Myocyte (in vitro differentiated cells): ENCODE measurements around the gene ARHGAP22. TPM values are rescaled to one million over a fixed set of nuclear protein-coding genes. Genes with fewer than 3 reads are reported as not detected.

Source experiments
- DNase-seq: peaks from one replicate; pipeline ENCODE4 v3.0.0-alpha.2; 2012; ENCODE audit warnings: low read depth
- total RNA-seq: library from RNA; depleted of rRNA; stranded (reverse); fragments of >200 nt; gene quantifications from 2 replicates; pipeline ENCODE4 v1.2.3, GENCODE V29; 2014

Gene ARHGAP22
- total RNA-seq, 1 donor from 2014 or later, result 42.8 TPM

- peak; percentile 93 for DNase-seq
Measured at GRCh38 chr10:48634198-48634983, 29.5 kb upstream of the ARHGAP22 start.

- DNase-seq, result no peak
Measured at GRCh38 chr10:48633381-48634197, 28.7 kb upstream of the ARHGAP22 start.

DNA sequence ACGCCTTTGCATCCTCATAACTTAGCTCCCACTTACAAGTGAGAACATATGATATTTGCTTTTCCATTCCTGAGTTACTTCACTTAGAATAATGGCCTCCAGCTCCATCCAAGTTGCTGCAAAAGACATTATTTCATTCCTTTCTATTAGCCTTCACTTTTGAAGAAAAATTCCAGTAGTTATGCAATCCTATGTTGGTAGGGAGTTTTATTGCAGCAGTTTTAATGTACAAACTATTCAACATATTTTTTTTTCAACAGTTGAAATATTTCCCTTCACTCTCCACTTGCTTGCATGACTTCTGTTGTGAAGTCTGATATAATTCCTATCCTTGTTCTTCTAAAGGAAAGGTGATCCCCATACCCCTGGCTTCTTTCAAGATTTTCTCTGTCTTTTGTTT, 27.3 kb upstream of the ARHGAP22 start:
- no peak for DNase-seq

DNA sequence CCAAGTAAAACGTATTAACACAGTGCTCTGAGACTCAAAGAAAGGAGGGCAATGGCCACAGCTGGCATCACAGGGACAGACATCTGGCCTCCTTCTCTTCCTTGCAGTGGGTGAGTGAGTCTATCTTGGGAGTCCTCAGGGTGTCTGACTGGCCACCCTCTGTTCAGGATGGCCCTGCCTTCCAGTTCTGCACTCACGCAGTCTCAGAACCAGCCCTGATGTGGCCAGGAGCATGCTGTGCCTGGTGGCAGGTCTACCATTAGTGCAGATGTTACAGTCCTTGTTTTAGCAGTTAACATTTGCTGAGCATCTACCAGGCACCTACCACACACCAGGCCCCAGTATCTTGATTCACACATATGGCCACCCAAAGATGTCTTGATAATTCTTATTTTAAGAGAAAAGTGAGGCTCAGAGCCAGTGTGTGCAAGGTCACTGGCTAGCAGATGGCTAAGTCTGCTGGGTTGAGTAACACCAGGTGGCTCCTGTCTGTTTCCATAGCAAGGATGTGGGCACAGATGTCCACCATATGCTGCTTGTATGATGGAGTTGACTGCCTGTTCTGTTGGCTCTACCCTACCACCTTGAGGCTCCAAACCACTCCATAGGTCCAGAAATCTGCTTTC, 23.2 kb upstream of the ARHGAP22 start:
- no peak for DNase-seq

DNA sequence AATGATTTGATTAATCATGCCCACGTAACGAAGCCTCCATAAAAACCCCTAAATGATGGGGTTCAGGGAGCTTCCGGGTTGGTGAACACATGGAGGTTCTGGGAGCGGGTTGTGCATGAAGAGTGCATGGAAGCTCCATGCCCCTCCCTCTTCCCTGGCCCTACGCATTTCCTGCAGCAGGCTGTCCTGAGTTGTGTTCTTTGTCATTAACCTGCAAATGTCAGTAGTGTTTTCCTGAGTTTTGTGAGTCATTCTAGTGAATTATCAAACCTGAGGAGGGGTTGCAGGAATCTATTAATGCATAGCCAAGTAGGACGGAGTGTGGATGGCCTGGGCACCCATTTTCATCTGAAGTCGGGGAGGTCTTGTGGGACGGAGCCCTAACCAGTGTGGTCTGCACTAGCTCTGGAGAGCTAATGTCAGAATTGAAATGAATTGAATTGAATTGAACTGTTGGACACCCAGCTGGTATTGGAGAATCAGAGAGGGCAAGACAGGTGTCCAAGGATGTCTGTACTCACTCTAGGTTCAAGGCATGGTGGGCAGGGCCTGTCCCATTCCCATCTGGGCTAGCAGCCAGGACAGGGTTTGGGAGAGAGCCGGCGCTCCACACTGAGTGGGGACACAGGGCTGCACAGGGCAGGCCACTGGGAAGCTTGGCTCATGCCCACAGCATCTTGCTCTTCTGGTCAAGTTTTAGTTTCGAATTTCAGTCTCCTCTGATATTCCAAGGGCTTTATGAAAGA, 22.3 kb upstream of the ARHGAP22 start:
- DNase-seq, result no peak

DNA sequence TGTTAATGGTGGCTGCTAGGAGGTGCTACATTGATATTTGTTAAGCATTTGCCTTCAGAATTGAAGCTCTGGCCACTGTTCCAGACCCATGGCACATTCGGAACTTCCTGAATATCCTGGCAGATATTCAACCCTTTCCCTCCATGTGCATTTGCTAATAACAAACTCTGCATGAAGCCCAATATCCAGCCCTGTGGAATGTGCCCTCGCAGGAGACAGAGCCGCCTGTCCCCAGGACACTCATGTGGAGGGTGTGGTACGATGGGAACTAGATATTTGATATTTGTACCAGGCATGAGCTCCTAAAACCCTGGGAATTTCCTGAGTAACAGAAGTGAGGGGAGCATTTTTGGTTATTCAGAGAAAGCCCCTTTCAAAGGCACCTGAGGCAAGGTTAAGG, 21.6 kb upstream of the ARHGAP22 start:
- DNase-seq, result no peak

DNA sequence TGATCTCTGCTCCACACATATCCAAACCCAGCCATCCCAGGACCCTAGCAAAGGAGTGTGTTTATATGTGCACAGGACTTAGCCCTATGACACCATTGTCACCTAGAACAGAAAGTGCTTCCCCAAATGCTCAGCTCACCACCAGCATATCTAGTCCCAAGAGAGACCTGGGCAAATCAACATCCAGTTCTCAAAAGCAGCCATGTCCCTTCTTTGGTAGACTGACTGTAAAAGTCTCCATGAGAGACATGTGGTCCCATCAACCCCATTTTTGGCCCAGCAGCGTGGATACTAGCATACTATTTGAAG, 20.9 kb upstream of the ARHGAP22 start:
- no peak for DNase-seq

GRCh38 chr10:48623607-48624132, 18.8 kb upstream of the ARHGAP22 start:
- no peak for DNase-seq

DNA sequence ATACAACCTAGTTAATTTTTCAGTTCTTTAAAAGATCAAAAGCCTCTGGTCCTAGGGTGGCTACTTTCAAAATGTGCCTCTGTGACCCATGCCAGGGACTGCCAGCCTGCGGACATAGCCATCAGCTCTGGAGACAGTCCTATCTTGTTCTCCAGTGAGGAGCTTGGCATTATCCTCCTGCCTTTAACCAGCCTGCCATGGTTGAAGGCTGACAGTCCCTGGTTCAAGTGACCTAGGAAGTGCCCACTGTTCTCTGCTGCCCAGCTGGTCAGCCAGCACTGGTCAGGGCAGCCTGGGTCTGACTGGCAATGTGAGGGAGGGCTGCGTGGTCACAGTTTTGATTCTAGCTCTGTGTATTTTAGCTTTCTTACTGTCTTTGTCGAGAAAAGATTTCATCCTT, 18.1 kb upstream of the ARHGAP22 start:
- DNase-seq, result no peak

- no peak for DNase-seq
Measured at GRCh38 chr10:48620719-48621118, 15.8 kb upstream of the ARHGAP22 start.

- DNase-seq, result no peak
Measured at GRCh38 chr10:48616436-48616835, 11.6 kb upstream of the ARHGAP22 start.

- DNase-seq, result no peak
Measured at GRCh38 chr10:48614481-48615390, 9.9 kb upstream of the ARHGAP22 start.

- DNase-seq, result peak; percentile 46
Measured at GRCh38 chr10:48613016-48613415, 8.1 kb upstream of the ARHGAP22 start.

- DNase-seq, result peak; percentile 96
Measured at GRCh38 chr10:48612236-48612943, 7.5 kb upstream of the ARHGAP22 start.

GRCh38 chr10:48611133-48611532, 6.3 kb upstream of the ARHGAP22 start:
- DNase-seq, result no peak

- DNase-seq, result peak; percentile 70
Measured at GRCh38 chr10:48610585-48611093, 5.8 kb upstream of the ARHGAP22 start.

- DNase-seq, result no peak
Measured at GRCh38 chr10:48609899-48610584, 5.2 kb upstream of the ARHGAP22 start.

DNA sequence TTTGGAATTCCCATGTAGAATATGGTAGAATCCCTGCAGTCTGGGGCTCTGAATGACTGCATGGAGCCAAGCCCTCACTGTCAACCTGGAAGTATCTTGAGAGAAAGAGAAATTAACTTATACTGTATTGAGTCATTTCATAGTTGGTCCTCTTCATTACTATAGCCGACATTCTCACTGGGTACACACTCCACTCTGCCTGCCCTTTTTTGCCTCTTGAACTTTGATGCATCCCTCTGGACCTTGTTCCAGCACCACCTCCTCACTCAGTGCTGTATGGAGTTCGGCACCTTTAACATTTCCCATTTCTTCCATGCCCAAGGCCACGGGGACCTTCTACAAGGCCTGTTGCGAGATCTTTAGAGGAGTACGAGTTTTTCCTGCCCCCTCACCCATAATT, 4.6 kb upstream of the ARHGAP22 start:
- no peak for DNase-seq

DNA sequence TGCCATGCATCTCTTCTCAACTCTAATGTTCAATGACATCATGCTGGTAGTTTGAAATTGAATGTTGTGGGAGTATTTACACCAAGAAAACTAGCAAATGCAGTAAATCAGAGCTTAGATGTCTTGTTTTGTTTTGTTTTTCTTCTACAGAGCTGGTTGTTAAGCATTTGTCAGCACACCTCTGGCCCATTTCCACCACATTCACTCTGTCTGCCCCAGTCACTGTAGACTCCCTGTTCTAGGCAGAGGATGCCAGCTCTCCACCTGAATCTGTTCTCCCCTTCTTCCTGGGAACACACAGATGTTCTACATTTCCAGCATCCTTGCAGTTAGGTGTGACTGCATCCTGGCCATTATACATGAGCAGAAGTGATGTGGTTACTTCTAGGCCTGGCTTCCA, 4.1 kb upstream of the ARHGAP22 start:
- no peak for DNase-seq
